PC-3 (cell line): Measurements from ENCODE around the gene TRAK1. TPM values are rescaled to one million over a fixed set of nuclear protein-coding genes. Genes with fewer than 3 reads are reported as not detected.

Experiments
- ATAC-seq: fragments of 200-7000 bp; cut with Tn5 transposase; 2 replicates; pipeline ENCODE4 v1.9.1; 2020; ENCODE audit warnings: mild to moderate bottlenecking, moderate library complexity
- BruUV-seq: library from RNA; stranded (reverse); fragments of 400-500 nt; replicated peaks from 2 replicates; lab custom pipeline; 2021; lab: Mats Ljungman, UMichigan
- CTCF ChIA-PET: fragments of 300-600 bp; sonication (Branson Sonifier 250); formaldehyde crosslinking; loops from one replicate; lab custom pipeline; 2022; ENCODE audit warnings: antibody characterized with exemption; lab: Charles Lee
- POLR2A ChIA-PET: fragments of 300-600 bp; sonication (Branson Sonifier 250); formaldehyde crosslinking; loops from one replicate; lab custom pipeline; 2022; ENCODE audit warnings: antibody characterized with exemption; ENCODE audit not compliant: unreplicated experiment; lab: Charles Lee
- DNase-seq: peaks from one replicate; pipeline ENCODE4 v3.0.0-alpha.2; 2015
- H2AFZ ChIP-seq: fragments of 300-600 bp; sonication (generic); 2 replicates; pipeline ENCODE4 v1.6.0; 2016; ENCODE audit warnings: antibody characterized with exemption, low read length
- H3F3A ChIP-seq: fragments of 300-600 bp; sonication (generic); one replicate; pipeline ENCODE4 v1.6.0; 2017; ENCODE audit warnings: antibody characterized with exemption, low read length, control low read depth, mild to moderate bottlenecking; ENCODE audit not compliant: unreplicated experiment
- H3K27ac ChIP-seq: fragments of 300-600 bp; sonication (generic); 2 replicates; pipeline ENCODE4 v1.5.1; 2016; ENCODE audit warnings: mild to moderate bottlenecking, low read length
- H3K27me3 ChIP-seq: fragments of 300-600 bp; sonication (generic); 2 replicates; pipeline ENCODE4 v1.6.1; 2016; ENCODE audit warnings: low read length, mixed read lengths
- H3K36me3 ChIP-seq: fragments of 300-600 bp; sonication (generic); 2 replicates; pipeline ENCODE4 v1.6.1; 2016; ENCODE audit warnings: low read depth, mixed run types, low read length, mixed read lengths
- H3K4me1 ChIP-seq: fragments of 300-600 bp; sonication (generic); 2 replicates; pipeline ENCODE4 v1.5.1; 2016; ENCODE audit warnings: low read length; ENCODE audit not compliant: insufficient read depth
- H3K4me2 ChIP-seq: fragments of 300-600 bp; sonication (generic); 2 replicates; pipeline ENCODE4 v1.6.0; 2016; ENCODE audit warnings: low read length
- H3K4me3 ChIP-seq: fragments of 300-600 bp; sonication (generic); 2 replicates; pipeline ENCODE4 v1.5.1; 2016; ENCODE audit warnings: mild to moderate bottlenecking, low read length, mixed read lengths
- H3K79me2 ChIP-seq: fragments of 300-600 bp; sonication (generic); 2 replicates; pipeline ENCODE4 v1.6.1; 2017; ENCODE audit warnings: low read length, mixed read lengths
- H3K9ac ChIP-seq: fragments of 300-600 bp; sonication (generic); 2 replicates; pipeline ENCODE4 v1.6.0; 2016; ENCODE audit warnings: mild to moderate bottlenecking, low read length
- H3K9me2 ChIP-seq: fragments of 300-600 bp; sonication (generic); replicated peaks from 2 replicates; pipeline ENCODE4 v1.6.1; 2016; ENCODE audit warnings: mixed run types, low read length, mixed read lengths
- H3K9me3 ChIP-seq: fragments of 300-600 bp; sonication (generic); 2 replicates; pipeline ENCODE4 v1.6.1; 2016; ENCODE audit warnings: low read length, mixed read lengths
- H4K20me1 ChIP-seq: fragments of 300-600 bp; sonication (generic); 2 replicates; pipeline ENCODE4 v1.6.1; 2016; ENCODE audit warnings: low read length, mixed read lengths
- CTCF ChIP-seq: fragments of 300-600 bp; sonication (generic); conservative IDR thresholded peaks from 2 replicates; pipeline ENCODE4 v1.5.1; 2017; ENCODE audit warnings: antibody characterized with exemption, low read depth, mild to moderate bottlenecking, low read length
- EZH2 ChIP-seq: fragments of 300-600 bp; sonication (generic); IDR thresholded peaks from one replicate; pipeline ENCODE4 v1.6.1; 2017; ENCODE audit warnings: antibody characterized with exemption, mild to moderate bottlenecking, low read length; ENCODE audit not compliant: unreplicated experiment
- EZH2phosphoT487 ChIP-seq: fragments of 300-600 bp; sonication (generic); IDR thresholded peaks from 2 replicates; pipeline ENCODE4 v1.6.1; 2018; ENCODE audit warnings: mild to moderate bottlenecking, antibody characterized with exemption, low read length, borderline replicate concordance
- intact Hi-C: fragments of 100-400 bp; cut with micrococcal nuclease; formaldehyde crosslinking; loops from 2 replicates; pipeline ENCODE4 v1.9.0; 2023
- total RNA-seq: library from RNA; depleted of rRNA; stranded (reverse); fragments of >200 nt; gene quantifications from 2 replicates; pipeline ENCODE4 v1.2.3, GENCODE V29; 2014

Gene TRAK1
- total RNA-seq, 1 experiment from 2014 or later = 23.4 TPM

- no peak for TF ChIP-seq EZH2
- no peak for TF ChIP-seq CTCF
- no peak for TF ChIP-seq EZH2phosphoT487
- intact Hi-C loops = loop anchor here (1.0 kb wide), 1 partner anchor 38 kb away; no protein-coding TSS in a partner anchor
Observed at GRCh38 chr3:42229266-42229941, 138.2 kb downstream of the TRAK1 start.

DNA sequence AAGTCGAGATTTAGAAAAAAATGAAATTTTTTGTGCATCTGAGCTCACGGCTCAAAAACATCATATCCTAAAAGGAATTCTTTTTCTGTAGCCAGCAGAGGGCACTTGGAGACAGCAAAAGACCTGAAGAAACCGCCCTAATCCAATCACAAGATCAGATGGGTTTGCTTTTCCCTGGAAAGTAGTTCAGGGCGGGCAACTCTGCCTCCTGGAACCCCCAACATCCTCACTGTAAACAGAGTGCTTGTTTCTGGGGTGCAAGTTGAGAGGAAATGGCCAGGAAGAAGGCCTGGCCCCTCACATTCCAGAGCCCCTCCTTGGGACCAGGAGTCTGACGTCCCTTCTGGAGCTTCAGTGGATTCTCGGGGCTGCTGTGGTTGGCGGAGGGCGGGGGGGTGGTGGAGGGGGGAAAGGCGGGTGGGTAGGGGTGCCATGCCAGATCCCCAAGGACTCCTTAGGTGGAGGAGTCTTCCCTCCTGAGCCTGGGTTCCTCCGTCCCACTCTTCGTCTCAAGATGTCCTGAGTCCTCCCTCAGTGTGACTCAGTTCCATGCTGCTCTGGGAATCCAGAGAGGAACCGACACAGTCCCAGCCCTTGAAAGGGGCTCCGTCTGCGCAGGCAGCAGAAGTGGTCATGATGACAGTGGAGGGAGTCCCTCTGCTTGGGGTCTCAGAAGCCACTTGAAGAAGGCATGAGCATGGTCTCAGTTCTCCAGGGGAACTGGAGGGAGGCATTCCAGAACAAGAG is 139.0 kb downstream of the TRAK1 start:
- intact Hi-C loops = loop anchor here (1.0 to 5.0 kb wide), 5 partner anchors 39 to 652 kb away; no protein-coding TSS in a partner anchor
- Histone ChIP-seq H3K27ac (no peak overlapping the region), H3K27me3 (peaks cover 5% of the 10 kb centered on the region; the same call in 1 of the 2 replicates), H3K4me3 (peak overlapping the region; percentile 55; the same call in 1 of the 2 replicates), H4K20me1 (no peaks in the 10 kb centered on the region), H3K79me2 (no peaks in the 10 kb centered on the region), H3K9me2 (no peaks in the 10 kb centered on the region), H3K9me3 (no peaks in the 10 kb centered on the region), H2AFZ (peak overlapping the region; percentile 72), H3K9ac (no peak overlapping the region), H3K36me3 (no peaks in the 10 kb centered on the region), H3K4me1 (0 out of 2 replicates have a peak, but pooled peaks cover 5% of the 10 kb centered on the region), H3K4me2 (peak overlapping the region; percentile 78), H3F3A (no peaks in the 10 kb centered on the region)
- DNase-seq (peak; percentile 75), ATAC-seq (peak; percentile 73)
- TF ChIP-seq CTCF (peak; percentile 90), EZH2phosphoT487 (no peak), EZH2 (no peak)
- ChIA-PET CTCF (interaction anchor here (0.6 to 2.2 kb wide), 15 partner anchors 15 to 609 kb away, joined by 3 to 32 read pairs (median 5); partner anchors contain the start of gene ULK4), POLR2A (no interaction called here)
- no TSS peak for BruUV-seq

More at GRCh38 chr3:42229266-42229941, 138.2 kb downstream of the TRAK1 start:
- Histone ChIP-seq H3K9me2 (no peaks in the 10 kb centered on the region), H2AFZ (peak overlapping the region; percentile 72), H3K9ac (no peak overlapping the region), H3K4me3 (peak overlapping the region; percentile 55; the same call in 1 of the 2 replicates), H3K79me2 (no peaks in the 10 kb centered on the region), H3K27me3 (no peaks in the 10 kb centered on the region), H3F3A (no peaks in the 10 kb centered on the region), H3K36me3 (no peaks in the 10 kb centered on the region), H3K4me2 (peak overlapping the region; percentile 78), H4K20me1 (no peaks in the 10 kb centered on the region), H3K9me3 (no peaks in the 10 kb centered on the region), H3K27ac (no peak overlapping the region), H3K4me1 (0 out of 2 replicates have a peak, but pooled peaks cover 5% of the 10 kb centered on the region)
- CTCF ChIA-PET = interaction anchor here (0.6 to 2.2 kb wide), 16 partner anchors 15 to 610 kb away, joined by 3 to 32 read pairs (median 5); partner anchors contain the start of gene ULK4
- BruUV-seq = no TSS peak
- POLR2A ChIA-PET = no interaction called here
- no peak for DNase-seq
- peak; percentile 62 for ATAC-seq
